HepG2 (cell line): ENCODE data around the gene PTPRB.

Experiments used
- EZH2 ChIP-seq: conservative IDR thresholded peaks from 2 replicates; pipeline ENCODE4 v1.6.1; 2012; ENCODE audit warnings: mild to moderate bottlenecking, low read depth, low read length, moderate library complexity
- FOXK2 ChIP-seq: fragments of 450-650 bp; IDR thresholded peaks from 2 replicates; pipeline ENCODE4 v1.6.1; 2016
- IKZF4 ChIP-seq: sonication (generic); formaldehyde crosslinking; IDR thresholded peaks from 2 replicates; pipeline ENCODE4 v1.5.1; 2020; ENCODE audit warnings: borderline replicate concordance, mild to moderate bottlenecking, low read depth, missing genetic modification reagents; ENCODE audit errors: not compliant biosample characterization
- NFIC ChIP-seq: IDR thresholded peaks from 2 replicates; pipeline ENCODE4 v1.6.1; 2012; ENCODE audit warnings: mild to moderate bottlenecking, low read length, inconsistent platforms
- NR3C1 ChIP-seq: sonication (generic); formaldehyde crosslinking; IDR thresholded peaks from 2 replicates; pipeline ENCODE4 v1.4.0; 2020; ENCODE audit warnings: missing genetic modification reagents
- SAP130 ChIP-seq: IDR thresholded peaks from 2 replicates; pipeline ENCODE4 v1.6.1; 2016; ENCODE audit warnings: low read depth
- TAF1 ChIP-seq: sonication (generic); formaldehyde crosslinking; IDR thresholded peaks from 2 replicates; pipeline ENCODE4 v1.4.0; 2020; ENCODE audit warnings: missing genetic modification reagents
- ZNF17 ChIP-seq: sonication (generic); formaldehyde crosslinking; IDR thresholded peaks from 2 replicates; pipeline ENCODE4 v1.5.0; 2020; ENCODE audit warnings: mild to moderate bottlenecking, missing genetic modification reagents
- ZNF33A ChIP-seq: sonication (generic); formaldehyde crosslinking; IDR thresholded peaks from 2 replicates; pipeline ENCODE4 v1.5.1; 2020; ENCODE audit warnings: missing genetic modification reagents, mild to moderate bottlenecking, moderate library complexity, borderline replicate concordance
- ZNF460 ChIP-seq: sonication (generic); formaldehyde crosslinking; IDR thresholded peaks from 2 replicates; pipeline ENCODE4 v1.5.1; 2020; ENCODE audit warnings: missing genetic modification reagents, mild to moderate bottlenecking, borderline replicate concordance
- TF ChIP-seq, protein P1 (sequence below): sonication (generic); formaldehyde crosslinking; IDR thresholded peaks from 2 replicates; pipeline ENCODE4 v1.5.1; 2020; ENCODE audit warnings: mild to moderate bottlenecking, missing genetic modification reagents, moderate library complexity

GRCh38 chr12:70661466-70662161, 24.4 kb upstream of the PTPRB start:
- no peak for TF ChIP-seq SAP130 (CRISPR knock-in tag)
- TF ChIP-seq IKZF4 (CRISPR knock-in tag): no peak
- TF ChIP-seq, protein P1, sequence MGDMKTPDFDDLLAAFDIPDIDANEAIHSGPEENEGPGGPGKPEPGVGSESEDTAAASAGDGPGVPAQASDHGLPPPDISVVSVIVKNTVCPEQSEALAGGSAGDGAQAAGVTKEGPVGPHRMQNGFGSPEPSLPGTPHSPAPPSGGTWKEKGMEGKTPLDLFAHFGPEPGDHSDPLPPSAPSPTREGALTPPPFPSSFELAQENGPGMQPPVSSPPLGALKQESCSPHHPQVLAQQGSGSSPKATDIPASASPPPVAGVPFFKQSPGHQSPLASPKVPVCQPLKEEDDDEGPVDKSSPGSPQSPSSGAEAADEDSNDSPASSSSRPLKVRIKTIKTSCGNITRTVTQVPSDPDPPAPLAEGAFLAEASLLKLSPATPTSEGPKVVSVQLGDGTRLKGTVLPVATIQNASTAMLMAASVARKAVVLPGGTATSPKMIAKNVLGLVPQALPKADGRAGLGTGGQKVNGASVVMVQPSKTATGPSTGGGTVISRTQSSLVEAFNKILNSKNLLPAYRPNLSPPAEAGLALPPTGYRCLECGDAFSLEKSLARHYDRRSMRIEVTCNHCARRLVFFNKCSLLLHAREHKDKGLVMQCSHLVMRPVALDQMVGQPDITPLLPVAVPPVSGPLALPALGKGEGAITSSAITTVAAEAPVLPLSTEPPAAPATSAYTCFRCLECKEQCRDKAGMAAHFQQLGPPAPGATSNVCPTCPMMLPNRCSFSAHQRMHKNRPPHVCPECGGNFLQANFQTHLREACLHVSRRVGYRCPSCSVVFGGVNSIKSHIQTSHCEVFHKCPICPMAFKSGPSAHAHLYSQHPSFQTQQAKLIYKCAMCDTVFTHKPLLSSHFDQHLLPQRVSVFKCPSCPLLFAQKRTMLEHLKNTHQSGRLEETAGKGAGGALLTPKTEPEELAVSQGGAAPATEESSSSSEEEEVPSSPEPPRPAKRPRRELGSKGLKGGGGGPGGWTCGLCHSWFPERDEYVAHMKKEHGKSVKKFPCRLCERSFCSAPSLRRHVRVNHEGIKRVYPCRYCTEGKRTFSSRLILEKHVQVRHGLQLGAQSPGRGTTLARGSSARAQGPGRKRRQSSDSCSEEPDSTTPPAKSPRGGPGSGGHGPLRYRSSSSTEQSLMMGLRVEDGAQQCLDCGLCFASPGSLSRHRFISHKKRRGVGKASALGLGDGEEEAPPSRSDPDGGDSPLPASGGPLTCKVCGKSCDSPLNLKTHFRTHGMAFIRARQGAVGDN: no peak
- no peak for TF ChIP-seq TAF1 (CRISPR knock-in tag)
- TF ChIP-seq ZNF17 (CRISPR knock-in tag): no peak
- no peak for TF ChIP-seq ZNF33A (CRISPR knock-in tag)
- no peak for TF ChIP-seq NR3C1 (CRISPR knock-in tag)
- no peak for TF ChIP-seq FOXK2
- TF ChIP-seq ZNF460 (CRISPR knock-in tag): no peak
- no peak for TF ChIP-seq NFIC
- TF ChIP-seq EZH2: no peak
